ENCODE results near the gene LGMN.

The LGMN gene

GRCh38 chr14:92670643-92671366, 77.6 kb downstream of the LGMN start:
- no peak for DNase-seq

- DNase-seq = no peak
These were observed 78.3 kb downstream of the LGMN start for GRCh38 chr14:92670160-92670559.

- no peak for DNase-seq
These were observed 80.0 kb downstream of the LGMN start for GRCh38 chr14:92668276-92668973.

GRCh38 chr14:92666251-92666650, 82.2 kb downstream of the LGMN start:
- DNase-seq = no peak

- DNase-seq = no peak
These were observed 82.7 kb downstream of the LGMN start for GRCh38 chr14:92665661-92666110.

- no peak for DNase-seq
These were observed 85.4 kb downstream of the LGMN start for GRCh38 chr14:92663049-92663448.

- no peak for DNase-seq
These were observed 87.9 kb downstream of the LGMN start for GRCh38 chr14:92660571-92660970.

- no peak for DNase-seq
These were observed 88.5 kb downstream of the LGMN start for GRCh38 chr14:92659765-92660561.

- DNase-seq = no peak
These were observed 89.7 kb downstream of the LGMN start for GRCh38 chr14:92658684-92659083.

- DNase-seq = no peak
These were observed 90.3 kb downstream of the LGMN start for GRCh38 chr14:92658160-92658559.

- no peak for DNase-seq
These were observed 90.8 kb downstream of the LGMN start for GRCh38 chr14:92657457-92658142.

- no peak for DNase-seq
These were observed 91.9 kb downstream of the LGMN start for GRCh38 chr14:92656306-92657081.

GRCh38 chr14:92655419-92656201, 92.8 kb downstream of the LGMN start:
- DNase-seq = no peak

- DNase-seq = no peak
These were observed 94.1 kb downstream of the LGMN start for GRCh38 chr14:92654239-92654901.
